Heart left ventricle (tissue), 16 donors: ENCODE data around the gene ECSCR. TPM values are rescaled to one million over a fixed set of nuclear protein-coding genes. Genes with fewer than 3 reads are reported as not detected.

Source experiments
- ATAC-seq, 4 donors: fragments of 200-7000 bp; cut with Tn5 transposase; one replicate each; pipeline ENCODE4 v1.9.1; 2020 to 2022; ENCODE audit warnings: moderate library complexity in 4 of 4, mild to moderate bottlenecking in 3 of 4, moderate number of reproducible peaks in 1 of 4
- DNase-seq, 5 donors: peaks; one replicate each; pipeline ENCODE4 v3.0.0-alpha.2; 2020
- H3K27ac ChIP-seq, 12 donors: fragments of 200-600 bp; sonication (generic) in 4 of 12; one replicate each; pipeline versions ENCODE4 v1.5.0 to v1.8.0; 2016 to 2022; ENCODE audit warnings: mild to moderate bottlenecking in 2 of 12
- H3K27me3 ChIP-seq, 9 donors: fragments of 200-600 bp; sonication (generic) in 2 of 9; one replicate each; pipeline versions ENCODE4 v1.5.1 to v1.8.0; 2016 to 2022; ENCODE audit warnings: mild to moderate bottlenecking in 3 of 9
- H3K36me3 ChIP-seq, 9 donors: fragments of 200-600 bp; sonication (generic) in 2 of 9; one replicate each; pipeline versions ENCODE4 v1.5.0 to v1.8.0; 2018 to 2022; ENCODE audit warnings: mild to moderate bottlenecking in 2 of 9
- H3K4me1 ChIP-seq, 12 donors: fragments of 200-600 bp; sonication (generic) in 4 of 12; one replicate each; pipeline versions ENCODE4 v1.5.0 to v1.8.0; 2016 to 2022; ENCODE audit warnings: mild to moderate bottlenecking in 3 of 12
- H3K4me3 ChIP-seq, 12 donors: fragments of 200-600 bp; sonication (generic) in 4 of 12; one replicate each; pipeline versions ENCODE4 v1.5.0 to v1.8.0; 2017 to 2022; ENCODE audit warnings: mild to moderate bottlenecking in 9 of 12, moderate library complexity in 4 of 12
- H3K9me3 ChIP-seq, 12 donors: fragments of 200-600 bp; sonication (generic) in 4 of 12; one replicate each; pipeline versions ENCODE4 v1.5.0 to v1.8.0; 2016 to 2022; ENCODE audit warnings: mild to moderate bottlenecking in 1 of 12
- POLR2A ChIP-seq, 2 donors: fragments of 450-650 bp; IDR thresholded peaks; one replicate each; pipeline ENCODE4 v1.6.1; 2017; ENCODE audit warnings: antibody characterized with exemption in 2 of 2, mild to moderate bottlenecking in 2 of 2, moderate library complexity in 2 of 2
- WGBS, 4 donors: extraction: QIAGEN DNeasy Blood & Tissue Kit in 2 of 4; methylation state at CpG; one replicate each; pipeline versions ENCODE4 v1.1.5 to v1.1.7; 2013 to 2018; 5-methylcytosine and 5-hydroxymethylcytosine counted together
- intact Hi-C, 10 donors: fragments of 100-400 bp; cut with DNase I; formaldehyde crosslinking; loops; one replicate each; pipeline versions ENCODE4 v1.11.1 to v1.14.2; 2022
- polyA plus RNA-seq, 2 donors: library from polyadenylated mRNA; stranded (reverse); fragments of 200-250 nt; gene quantifications; one replicate each; pipeline ENCODE4 v1.2.3, GENCODE V29; 2013
- total RNA-seq, 9 donors: library from RNA; depleted of rRNA in 2 of 9; stranded (reverse); fragments of >200 nt in 2 of 9; fragmentation: NEBNext Ultra II Directional in 3 of 9; extraction: Animal tissue kit (Norgen Biotek cat#: 25700) in 3 of 9; gene quantifications; one replicate each; pipeline versions ENCODE4 v1.1.0 to v1.2.4, GENCODE V29; 2016 to 2023
- TF ChIP-seq, protein P1 (sequence below), 12 donors: fragments of 200-600 bp; sonication (generic) in 4 of 12; IDR thresholded peaks; one replicate each; pipeline versions ENCODE4 v1.5.0 to v1.8.0; 2018 to 2022; ENCODE audit warnings: antibody characterized with exemption in 12 of 12, mild to moderate bottlenecking in 5 of 12
- donor health status: ischemic (EF 13 %, LVEDD 7.1; RV severe dilation, severe dysfunction).
- donor health status: healthy with polysubstance abuse.
- donor health status: DM: no; HTN: yes; CAD: no.
- donor health status: DM: no; HTN: no; CAD: no.
- donor health status: ischemic (EF 25% LVEDD 6.9; RV normal size, moderate dysfunction).
- donor health status: ischemic (EF 25% LVEDD 5.7; RV mildly dilated, moderate dysfunction).
- donor health status: healthy.
- donor health status: DM: yes; HTN: yes; CAD: no.
- donor health status: ischemic (EF 35%, LVEDD 5.7; RV mildly dilated, moderate dysfunction).
- donor health status: nonischemic (EF 11% LVEDD 7.7; RV severe dilation, severe dysfunction).
- donor health status: DM: yes; HTN: yes; CAD: no.
- donor health status: PGD.
- donor health status: ischemic (EF 29% LVEDD 5.4; RV normal size, mild dysfunction).
- donor health status: nonischemic (EF 23%, LVEDD 6.1; RV moderate dilation, normal function).

Gene ECSCR
- total and polyA plus RNA-seq, 11 donors: 13.4 to 59.3 (median 21.3) TPM

DNA sequence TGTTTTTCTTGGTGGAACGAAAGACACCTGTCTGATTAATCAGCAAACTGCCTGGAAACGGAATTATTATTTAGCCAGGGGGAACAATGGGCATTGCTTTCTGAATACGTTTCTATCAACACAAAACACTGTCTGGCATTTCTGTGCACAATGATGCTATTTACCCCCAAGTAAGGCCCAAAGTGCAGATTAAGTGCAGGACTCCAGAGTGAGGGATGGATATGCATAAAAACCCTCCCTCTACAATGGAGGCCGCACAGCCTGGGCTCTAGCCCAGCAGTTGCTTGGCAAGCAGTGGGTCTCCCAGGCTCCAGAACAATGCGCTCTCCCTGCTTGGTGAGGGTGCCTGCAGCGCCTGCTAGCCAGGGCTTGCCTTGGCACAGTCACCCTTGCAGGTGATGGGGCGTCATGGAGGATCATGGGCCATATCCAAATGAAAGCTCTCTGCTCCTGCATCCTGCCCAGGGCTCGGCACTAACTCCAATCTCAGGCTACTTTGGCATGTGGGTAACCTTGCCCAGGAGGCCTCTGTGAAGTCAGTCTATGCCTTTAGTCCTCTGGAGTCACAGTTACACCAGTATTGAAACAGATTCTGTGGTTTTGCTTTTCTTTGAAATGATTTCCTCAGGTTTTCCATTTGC, 47.2 kb downstream of the ECSCR start:
- ATAC-seq (peak; percentile 68 to 77 (median 72)), DNase-seq (peak; percentile 66 to 86 (median 77))
- Histone ChIP-seq H3K36me3 (peaks cover 0 to 55% (median 28%) of the 10 kb centered on the region in 9 donors), H3K27me3 (no peaks in the 10 kb centered on the region), H3K27ac (peak overlapping the region; percentile 81 to 96 (median 86)), H3K4me3 (no peak overlapping the region), H3K4me1 (peaks cover 18 to 78% (median 65%) of the 10 kb centered on the region in 12 donors), H3K9me3 (no peaks in the 10 kb centered on the region)
- intact Hi-C loops: loop anchor here in 1 of 10 donors (2.0 kb wide), 1 partner anchor 21 kb away; the partner anchor contains the start of gene PROB1
- 26 to 38% (median 35%) methylated on average over 6 to 8 of the region's 8 CpGs for WGBS, 4 donors
- TF ChIP-seq, protein P1, sequence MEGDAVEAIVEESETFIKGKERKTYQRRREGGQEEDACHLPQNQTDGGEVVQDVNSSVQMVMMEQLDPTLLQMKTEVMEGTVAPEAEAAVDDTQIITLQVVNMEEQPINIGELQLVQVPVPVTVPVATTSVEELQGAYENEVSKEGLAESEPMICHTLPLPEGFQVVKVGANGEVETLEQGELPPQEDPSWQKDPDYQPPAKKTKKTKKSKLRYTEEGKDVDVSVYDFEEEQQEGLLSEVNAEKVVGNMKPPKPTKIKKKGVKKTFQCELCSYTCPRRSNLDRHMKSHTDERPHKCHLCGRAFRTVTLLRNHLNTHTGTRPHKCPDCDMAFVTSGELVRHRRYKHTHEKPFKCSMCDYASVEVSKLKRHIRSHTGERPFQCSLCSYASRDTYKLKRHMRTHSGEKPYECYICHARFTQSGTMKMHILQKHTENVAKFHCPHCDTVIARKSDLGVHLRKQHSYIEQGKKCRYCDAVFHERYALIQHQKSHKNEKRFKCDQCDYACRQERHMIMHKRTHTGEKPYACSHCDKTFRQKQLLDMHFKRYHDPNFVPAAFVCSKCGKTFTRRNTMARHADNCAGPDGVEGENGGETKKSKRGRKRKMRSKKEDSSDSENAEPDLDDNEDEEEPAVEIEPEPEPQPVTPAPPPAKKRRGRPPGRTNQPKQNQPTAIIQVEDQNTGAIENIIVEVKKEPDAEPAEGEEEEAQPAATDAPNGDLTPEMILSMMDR (IDR thresholded peaks at IDR 0.05): no peak
- no peak for TF ChIP-seq POLR2A (IDR thresholded peaks at IDR 0.05)

DNA sequence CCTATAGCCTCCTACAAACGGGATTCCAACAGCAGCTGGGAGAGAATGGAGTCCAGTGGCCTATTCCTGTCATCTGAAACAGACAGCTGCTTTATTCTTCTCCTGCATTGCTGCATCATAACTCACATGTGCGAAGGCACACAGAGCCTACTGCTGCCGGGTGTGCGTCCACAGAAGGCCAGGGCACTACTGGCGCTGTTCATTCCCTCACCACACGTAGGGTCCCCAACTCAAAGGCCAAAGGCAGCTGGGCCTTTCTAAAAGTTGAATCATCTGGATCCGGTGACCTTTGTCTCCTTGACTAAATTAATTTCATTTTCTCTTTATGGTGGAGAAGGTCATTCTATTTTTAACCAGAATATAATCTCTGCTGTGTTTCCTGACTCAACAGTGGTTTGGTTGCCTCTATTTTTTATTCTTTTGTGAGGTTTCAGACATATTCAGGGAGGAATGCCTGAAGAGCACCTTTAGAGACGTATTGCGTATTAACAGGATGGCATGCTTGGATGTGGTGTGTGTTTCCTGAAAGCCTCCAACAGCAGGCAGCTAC, 47.9 kb downstream of the ECSCR start:
- peaks cover 18 to 73% (median 61%) of the 10 kb centered on the region in 12 donors for H3K4me1 ChIP-seq
- intact Hi-C loops: loop anchor here in 1 of 10 donors (2.0 kb wide), 1 partner anchor 20 kb away; the partner anchor contains the start of gene PROB1
- peak overlapping the region; percentile 81 to 96 (median 86) for H3K27ac ChIP-seq
- WGBS, 4 donors: 37 to 52% (median 39%) methylated on average over 9 of the region's 9 CpGs
- H3K27me3 ChIP-seq: no peaks in the 10 kb centered on the region
- no peaks in the 10 kb centered on the region for H3K9me3 ChIP-seq
- TF ChIP-seq POLR2A (IDR thresholded peaks at IDR 0.05): no peak
- TF ChIP-seq, protein P1 (IDR thresholded peaks at IDR 0.05): no peak
- H3K36me3 ChIP-seq: peaks cover 0 to 48% (median 22%) of the 10 kb centered on the region in 9 donors
- no peak overlapping the region for H3K4me3 ChIP-seq
- DNase-seq (peak in 1 of 5 donors; percentile 45), ATAC-seq (peak in 3 of 4 donors; percentile 3 to 13 (median 6))

DNA sequence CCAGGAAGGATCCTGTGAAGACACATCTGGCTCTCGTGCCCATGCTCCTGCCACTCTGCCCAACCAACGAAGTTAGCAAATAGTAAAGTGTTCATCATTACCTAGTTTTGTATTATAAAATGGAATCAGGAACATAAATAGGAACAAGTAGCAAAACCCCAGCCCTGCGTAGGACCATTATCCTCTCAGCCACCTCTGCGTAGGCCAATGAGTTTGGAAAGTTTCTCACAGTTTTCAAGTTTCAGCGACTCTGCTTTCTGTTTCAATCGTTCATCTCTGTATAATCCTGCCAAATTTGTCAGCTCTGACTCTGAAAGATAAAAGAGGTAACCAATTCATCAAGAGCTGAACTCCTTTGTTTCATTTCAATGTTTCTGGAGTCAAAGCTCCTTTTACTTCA, 48.6 kb downstream of the ECSCR start:
- WGBS, 4 donors: 75 to 81% (median 78%) methylated on average over 6 of the region's 6 CpGs

More for the DNA sequence above, 48.6 kb downstream of the ECSCR start:
- intact Hi-C loops: loop anchor here in 1 of 10 donors (2.0 kb wide), 1 partner anchor 19 kb away; the partner anchor contains the start of gene PROB1
- TF ChIP-seq, protein P1 (IDR thresholded peaks at IDR 0.05): no peak
- TF ChIP-seq POLR2A (IDR thresholded peaks at IDR 0.05): no peak
- no peak overlapping the region for H3K4me3 ChIP-seq
- no peaks in the 10 kb centered on the region for H3K9me3 ChIP-seq
- no peaks in the 10 kb centered on the region for H3K27me3 ChIP-seq
- peaks cover 18 to 66% (median 54%) of the 10 kb centered on the region in 12 donors for H3K4me1 ChIP-seq
- ATAC-seq (no peak), DNase-seq (no peak)
- peaks cover 0 to 41% (median 16%) of the 10 kb centered on the region in 9 donors for H3K36me3 ChIP-seq
- peak overlapping the region; percentile 81 to 96 (median 86) for H3K27ac ChIP-seq
